ENCODE data around the gene LRRFIP2.
A peak's percentile ranks its signal among the peaks of the same experiment; 100 is the strongest.
"Not testable (repeated sequence)": the region's sequence is repeated elsewhere in the genome, so short reads cannot be mapped to it uniquely, and the experiment has no call there.

The LRRFIP2 gene

DNA sequence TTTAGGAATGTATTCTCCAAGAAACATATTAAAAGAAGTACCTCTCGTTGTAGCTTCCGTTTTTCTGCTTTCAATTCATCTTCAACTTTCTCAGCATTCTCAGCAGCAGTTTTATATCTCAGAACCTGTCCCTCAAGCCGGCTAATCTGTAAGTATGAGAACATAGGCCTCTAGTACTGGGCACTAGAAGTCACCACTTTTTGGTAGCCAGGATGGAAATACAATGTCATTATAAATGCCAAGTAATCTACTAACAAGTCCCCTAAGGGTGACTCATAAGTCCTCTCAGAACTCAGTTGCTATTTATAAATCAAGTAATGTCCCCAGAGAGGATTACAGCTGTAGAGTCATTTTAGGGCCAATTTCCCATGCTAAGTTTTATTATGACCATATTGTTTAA, 120.0 kb downstream of the LRRFIP2 start:
- DNase-seq: no peak

DNA sequence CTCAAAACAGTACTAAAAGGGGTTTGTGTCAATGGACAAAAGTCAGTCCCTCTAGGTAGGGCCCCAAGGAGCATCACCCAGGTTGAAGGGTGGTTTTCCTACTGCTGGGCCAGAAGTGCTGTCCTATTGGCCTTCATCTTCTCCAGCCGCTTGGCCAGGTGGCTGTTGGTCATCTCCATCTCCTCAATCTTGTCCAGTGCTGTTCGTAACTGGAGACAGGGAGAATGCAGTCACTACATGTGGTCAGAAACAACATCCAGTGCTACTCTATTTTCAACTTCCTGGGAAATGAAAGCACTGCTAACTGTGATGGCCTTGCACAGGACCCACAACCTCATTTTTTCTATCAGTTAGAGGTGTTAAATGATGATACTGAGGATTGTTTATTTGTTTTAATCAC, 120.6 kb downstream of the LRRFIP2 start:
- no peak for DNase-seq

DNA sequence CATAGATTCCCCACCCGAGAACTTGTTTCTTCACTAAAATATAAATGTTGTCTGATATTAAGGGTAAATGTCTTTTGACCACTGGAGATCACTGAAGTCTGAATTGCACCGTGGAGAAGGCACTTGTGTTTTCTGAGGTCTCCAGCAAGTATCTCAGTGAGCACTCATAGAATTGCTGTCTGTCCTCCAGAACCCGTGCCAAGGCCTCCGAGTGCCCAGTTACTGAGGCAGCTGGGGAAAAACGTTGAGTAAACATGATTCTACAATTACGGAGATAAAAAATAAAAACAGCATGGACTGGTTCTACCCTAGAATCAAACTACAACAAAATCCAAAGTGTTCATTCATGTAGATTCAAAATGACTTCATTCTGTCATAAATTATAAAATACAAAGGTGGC, 121.0 kb downstream of the LRRFIP2 start:
- DNase-seq: no peak

DNA sequence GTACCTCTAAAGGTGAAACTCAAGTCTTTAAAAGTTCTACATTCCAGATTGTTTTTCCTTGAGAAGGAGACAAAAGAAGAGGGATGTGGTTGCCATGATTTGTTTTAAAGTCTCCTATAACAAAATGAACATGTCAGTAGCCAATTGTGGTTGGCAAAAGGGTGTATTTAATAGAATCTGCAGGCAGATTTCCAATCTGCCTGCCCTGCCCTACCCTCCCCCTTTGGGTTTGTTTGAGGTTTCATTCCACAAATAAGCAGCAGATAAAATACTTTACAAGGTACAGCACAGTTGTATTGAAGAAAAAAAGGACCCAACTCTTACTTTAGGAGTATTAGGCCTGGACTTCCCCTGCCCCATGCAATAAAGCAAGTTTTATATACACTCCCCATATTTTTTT, 121.5 kb downstream of the LRRFIP2 start:
- DNase-seq: no peak

DNA sequence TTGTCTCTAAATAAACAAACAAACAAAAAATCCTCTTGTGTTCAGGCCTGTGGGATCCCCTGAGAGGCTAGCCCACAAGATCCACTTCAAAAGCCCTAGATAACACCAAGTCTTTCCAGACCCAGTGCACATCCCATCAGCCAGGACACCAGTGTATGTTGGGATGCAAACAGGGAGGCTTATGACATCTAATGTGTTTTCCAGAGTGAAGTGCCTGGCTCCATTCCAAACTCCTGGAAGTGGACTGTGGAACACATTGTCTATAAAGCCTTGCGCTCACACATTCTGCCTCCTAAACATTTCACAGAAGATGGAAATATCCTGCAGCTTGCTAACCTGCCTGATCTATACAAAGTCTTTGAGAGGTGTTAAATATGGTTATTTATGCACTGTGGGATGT, 124.1 kb downstream of the LRRFIP2 start:
- peak; percentile 1 for DNase-seq

DNA sequence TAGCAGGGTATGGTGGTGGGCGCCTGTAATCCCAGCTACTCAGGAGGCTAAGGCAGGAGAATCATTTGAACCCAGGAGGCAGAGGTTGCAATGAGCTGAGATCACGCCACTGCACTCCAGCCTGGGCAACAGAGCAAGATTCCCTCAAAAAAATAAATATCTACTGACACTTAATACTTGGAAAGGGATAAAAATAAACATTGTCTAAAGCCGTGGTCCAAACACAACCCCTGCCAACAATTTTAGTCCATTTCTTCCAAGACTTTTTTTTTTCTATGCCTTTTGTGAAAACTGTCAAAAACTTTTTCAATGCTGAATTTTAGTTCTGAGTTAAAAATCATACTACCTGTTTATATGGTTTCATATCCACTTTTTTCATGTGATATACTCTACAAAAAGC, 131.7 kb downstream of the LRRFIP2 start:
- not testable (repeated sequence) for DNase-seq

DNA sequence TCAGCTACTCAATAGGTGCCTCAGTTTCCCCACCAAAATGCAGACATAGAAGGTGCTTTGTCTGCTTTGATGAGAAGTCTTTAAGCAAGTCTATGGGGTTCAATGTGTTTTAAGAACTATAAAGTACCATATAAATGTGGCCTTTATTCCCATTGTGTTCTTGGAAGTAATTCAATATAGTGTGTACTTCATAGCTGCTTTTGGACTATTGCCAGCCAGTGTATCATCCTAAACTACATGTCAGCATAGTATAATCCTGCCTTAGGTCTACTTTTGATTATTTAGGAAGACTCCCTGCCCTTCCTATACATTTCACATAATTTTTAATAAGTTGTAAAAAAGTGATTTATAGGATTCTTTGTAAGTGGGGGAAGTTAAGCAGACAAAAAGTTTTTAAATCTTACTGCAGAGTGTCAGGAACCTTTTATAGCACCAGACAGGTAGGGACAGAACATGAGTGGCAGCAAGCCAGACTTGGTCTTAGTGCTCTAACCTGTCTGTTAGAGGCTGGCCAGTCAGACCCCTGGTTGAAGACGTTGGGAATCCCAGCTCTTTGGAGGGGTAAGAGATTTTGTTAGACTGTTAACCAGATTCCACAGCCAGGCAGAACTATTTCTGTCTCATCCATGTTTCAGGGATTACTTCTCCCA, 132.7 kb downstream of the LRRFIP2 start:
- no peak for DNase-seq

DNA sequence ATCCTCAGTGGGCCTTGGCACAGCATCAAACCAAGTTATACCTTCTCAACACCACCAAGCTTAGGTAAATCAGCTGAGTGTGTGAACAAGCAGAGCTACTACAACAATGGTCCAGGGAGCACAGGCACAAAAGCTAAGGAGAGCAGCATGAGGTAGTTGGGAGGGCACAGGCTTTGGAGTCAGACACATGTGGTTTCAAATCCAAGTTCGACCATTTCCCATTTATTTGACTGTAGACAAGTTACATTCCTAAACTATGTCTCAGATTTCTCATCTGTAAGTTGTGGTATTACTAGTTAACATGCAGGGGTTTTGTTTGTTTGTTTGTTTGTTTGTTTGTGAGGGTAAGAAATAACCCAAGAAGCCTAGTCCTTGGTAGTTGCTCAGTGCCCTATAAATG, 134.2 kb downstream of the LRRFIP2 start:
- no peak for DNase-seq

DNA sequence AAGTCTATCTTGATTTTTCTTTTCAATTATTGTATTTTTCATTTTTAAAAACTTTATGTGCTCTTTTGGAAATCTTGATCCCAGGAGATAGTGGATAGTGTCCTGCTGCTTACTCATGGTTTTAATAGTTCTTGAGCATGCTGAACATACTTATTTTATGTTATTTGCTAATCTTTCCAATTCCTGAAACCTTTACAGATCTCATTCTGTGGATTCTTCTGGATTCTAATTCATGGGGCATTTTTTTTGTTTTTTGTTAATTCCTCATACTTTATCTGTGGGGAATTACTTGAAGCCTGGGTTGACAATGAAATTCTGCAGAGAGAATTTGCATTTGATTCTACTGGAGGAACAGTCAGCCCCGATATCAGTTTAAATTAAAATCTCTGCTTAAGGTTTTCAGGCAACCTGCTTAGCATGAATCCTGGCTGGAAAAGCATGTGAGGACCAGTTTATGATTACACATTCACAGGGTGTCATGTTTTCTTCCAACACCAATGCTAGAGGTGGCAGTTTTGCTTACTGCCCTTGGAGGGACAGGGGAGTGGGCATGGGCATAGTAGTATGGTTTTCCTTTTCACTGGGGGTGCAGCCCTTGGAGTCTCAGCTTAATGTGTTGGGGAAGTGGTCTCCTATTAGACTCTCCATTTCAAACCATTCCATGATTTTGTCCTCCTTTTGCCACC, 135.1 kb downstream of the LRRFIP2 start:
- DNase-seq: no peak

DNA sequence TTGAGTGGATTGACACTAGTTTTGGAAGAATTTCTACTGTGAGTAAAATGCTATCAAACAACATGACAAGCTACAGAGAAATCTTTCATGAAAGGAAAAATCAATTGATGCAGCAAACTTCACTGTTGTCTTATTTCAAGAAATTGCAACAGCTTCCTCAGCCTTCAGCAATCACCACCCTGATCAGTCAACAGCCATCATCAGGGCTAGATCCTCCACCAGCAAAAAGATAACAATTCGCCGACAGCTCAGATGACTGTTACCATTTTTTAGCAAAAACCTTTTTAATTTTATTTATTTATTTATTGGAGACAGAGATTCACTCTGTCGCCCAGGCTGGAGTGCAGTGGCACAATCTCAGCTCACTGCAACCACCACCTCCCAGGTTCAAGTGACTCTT, 137.0 kb downstream of the LRRFIP2 start:
- DNase-seq: no peak

DNA sequence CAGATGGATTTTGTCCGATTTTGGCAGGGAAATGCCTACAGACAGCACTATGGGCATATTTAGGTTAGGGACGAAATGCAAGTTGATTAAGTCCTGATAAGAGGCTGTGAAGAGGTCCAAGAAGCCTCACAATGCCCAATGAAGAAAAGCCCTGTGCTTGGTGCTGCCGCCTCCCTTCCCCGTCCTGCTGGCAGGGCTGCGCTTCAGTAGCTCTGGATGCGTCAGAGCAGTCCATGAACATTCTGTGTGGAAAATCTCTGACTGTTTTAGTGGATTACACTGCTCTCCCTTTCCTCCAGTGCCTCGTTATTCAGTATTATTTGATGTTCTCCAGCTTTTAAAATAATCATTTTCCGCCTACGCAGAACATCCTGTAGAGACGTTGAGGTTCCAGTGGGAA, 141.4 kb downstream of the LRRFIP2 start:
- DNase-seq: no peak

DNA sequence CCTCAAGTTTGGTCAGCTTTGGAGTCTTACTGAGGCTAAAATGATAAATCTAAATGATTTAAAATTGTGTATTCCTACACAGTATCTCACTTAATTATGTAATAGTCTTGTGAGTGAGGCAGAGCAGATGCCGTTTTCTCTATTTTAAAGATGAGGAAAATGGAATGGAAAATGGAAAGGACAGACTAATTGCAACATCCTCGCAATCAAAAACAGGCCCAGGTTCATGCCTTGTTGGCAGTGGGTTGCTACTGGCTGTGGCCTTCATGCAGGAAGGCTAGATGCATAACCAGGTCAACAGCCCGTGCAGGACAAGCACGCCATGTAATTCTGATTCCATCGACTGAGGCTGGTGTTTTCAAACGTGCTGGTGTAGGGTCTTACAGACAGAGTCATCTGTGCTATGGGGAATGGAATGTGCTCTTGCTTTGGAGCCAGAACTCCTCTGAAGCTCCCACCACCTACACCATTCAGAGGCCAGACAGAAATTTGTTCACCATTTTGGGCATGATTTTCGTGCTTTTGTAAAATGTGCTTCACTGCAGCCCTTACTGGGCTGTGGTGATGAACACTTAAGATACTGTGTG, 143.2 kb downstream of the LRRFIP2 start:
- no peak for DNase-seq

DNA sequence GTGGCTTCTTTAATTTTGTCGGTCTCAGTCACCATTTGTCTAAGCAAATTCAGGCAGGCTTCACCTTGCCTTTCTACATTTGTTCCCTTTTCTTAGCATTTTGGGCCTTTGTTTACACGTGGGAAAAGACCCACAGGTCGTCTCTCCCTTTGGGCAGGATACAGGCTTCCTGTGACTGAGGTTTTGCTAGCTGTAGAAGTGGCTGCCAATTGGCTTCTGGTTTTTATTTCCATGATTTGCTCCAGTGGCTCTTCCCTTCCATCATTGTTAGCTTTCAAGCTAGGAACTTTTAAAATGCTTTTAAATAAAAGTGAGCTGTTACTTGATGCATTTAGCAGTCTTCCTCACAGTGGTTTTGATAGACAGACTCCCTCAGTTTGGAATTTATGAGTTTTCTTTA, 143.8 kb downstream of the LRRFIP2 start:
- DNase-seq: no peak

DNA sequence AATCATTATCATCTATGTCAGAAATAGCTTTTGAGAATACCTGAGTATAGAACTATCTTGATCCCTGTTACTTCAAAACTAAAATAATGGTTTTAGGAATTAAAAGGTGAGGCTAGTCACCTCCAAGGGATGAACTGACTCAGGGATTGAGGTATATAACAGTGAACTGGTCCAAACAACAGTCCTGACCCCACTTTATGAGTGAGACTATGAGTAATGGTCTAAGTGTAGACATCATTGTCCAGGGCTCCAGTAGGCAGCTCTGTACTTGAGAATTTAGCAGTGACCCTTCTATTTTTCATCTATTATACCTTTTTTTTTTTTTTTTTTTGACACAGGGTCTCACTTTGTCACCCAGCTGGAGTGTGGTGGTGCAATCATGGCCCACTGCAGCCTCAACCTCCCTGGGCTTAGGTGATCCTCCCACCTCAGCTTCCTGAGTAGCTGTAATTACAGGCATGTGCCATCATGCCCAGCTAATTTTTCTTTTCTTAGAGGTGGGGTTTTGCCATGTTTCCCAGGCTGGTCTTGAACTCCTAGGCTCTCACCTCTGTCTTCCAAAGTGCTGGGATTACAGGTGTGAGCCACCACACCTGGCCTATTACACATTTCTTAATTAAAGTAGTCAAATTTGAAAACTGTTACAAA, 144.7 kb downstream of the LRRFIP2 start:
- DNase-seq: no peak

DNA sequence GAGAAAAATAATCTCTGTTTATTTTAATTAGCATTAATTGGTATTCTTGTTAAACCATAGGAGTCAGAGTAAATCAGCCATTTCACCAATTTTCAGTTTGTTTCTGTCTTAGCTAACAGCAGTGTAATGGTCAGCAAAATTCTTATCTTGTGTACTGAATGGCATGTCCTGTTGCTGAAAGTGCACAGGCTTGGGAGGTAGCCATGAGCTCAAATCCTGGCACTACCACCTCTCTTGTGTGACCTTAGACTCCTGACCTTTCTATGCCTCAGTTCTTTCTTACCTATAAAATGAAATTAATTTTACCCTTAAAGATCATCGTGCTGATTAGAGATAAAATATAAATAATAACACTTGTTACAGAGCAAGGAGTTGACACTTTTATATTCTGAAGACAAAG, 145.3 kb downstream of the LRRFIP2 start:
- no peak for DNase-seq

DNA sequence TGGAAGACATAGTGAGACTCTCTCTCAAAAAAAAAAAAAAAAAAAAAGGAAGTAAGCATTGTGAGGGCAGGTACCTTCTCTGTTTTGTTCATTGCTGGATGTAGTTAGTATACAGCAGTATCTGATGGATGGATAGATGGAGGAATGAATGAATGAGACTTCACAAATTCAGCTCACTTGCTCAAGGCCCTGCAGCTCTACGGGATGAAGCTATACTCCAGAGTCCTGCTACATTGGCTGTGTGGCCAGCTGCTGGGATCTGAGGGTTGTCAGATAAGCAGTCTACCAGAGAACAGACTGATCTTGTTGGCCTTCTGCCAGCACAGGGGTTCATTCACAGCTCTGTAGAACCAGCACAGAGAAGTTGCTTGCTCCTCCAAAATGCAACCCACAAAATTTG, 146.1 kb downstream of the LRRFIP2 start:
- no peak for DNase-seq

DNA sequence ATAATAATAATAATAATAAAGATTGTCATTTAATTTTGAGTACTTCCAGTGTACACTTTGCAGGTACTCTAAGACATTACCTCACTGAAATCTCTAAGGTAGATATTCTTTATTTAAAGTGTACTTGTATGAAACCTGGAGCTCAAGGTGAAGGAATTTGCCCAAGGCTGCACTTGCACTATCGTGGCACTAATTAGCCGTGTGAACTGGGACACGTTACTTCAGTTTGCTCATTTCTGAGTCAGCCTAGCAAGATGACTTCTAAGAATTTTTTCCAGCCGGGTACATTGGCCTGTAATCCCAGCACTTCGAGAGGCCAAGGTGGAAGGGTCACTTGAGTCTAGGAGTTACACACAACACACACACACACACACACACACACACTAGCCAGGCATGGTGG, 147.5 kb downstream of the LRRFIP2 start:
- DNase-seq: no peak

DNA sequence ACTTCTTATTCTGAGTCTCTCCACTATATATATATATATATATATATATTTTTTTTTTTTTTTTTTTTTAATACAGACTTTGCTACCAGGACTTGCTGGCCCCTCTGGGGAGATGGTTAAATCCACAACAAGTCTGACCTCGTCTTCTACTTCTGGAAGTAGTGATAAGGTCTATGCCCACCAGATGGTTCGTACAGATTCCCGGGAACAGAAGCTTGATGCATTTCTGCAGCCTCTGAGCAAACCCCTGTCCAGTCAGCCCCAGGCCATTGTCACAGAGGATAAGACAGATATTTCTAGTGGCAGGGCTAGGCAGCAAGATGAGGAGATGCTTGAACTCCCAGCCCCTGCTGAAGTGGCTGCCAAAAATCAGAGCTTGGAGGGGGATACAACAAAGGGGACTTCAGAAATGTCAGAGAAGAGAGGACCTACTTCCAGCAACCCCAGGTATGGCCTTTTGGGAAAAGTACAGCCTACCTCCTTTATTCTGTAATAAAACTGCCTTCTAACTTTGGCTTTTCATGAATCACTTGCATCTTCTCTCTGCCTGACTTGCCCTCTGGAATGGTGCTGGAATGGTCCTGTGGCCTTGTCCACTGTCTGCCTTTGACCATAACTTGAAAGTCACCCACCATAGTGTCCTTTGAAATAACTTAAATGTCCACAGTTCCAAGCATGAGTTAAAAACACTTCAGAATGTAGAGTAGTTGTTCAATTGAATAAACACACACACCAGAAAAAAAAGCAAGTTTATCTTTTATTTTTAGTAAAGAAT, 148.6 kb downstream of the LRRFIP2 start:
- DNase-seq: no peak

DNA sequence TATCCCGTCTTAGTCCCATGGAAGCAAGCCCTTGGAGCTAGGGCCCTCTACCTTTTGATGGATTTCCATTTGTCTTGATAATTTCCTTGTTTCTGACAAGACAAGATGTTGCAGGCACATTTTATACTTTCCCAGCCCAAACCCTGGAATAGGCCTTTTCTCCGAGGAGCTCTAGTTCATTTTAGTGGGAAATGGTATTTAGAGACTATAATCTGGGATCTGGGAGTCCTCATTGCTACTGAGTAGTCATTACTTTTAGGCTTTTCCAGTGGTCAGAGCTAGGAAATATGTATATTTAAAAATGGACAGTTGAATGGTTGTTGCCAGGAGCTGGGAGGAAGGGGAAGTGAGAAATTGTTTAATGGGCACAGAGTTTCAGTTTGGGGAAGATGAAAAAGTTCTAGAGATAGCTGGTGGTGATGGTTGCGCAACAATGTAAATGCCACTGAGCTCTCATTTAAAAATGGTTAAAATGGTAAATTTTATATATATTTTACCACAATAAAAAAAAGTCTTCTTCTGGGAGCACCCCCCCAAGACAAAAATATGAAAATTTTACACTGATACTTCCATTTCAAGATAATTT, 149.5 kb downstream of the LRRFIP2 start:
- no peak for DNase-seq

DNA sequence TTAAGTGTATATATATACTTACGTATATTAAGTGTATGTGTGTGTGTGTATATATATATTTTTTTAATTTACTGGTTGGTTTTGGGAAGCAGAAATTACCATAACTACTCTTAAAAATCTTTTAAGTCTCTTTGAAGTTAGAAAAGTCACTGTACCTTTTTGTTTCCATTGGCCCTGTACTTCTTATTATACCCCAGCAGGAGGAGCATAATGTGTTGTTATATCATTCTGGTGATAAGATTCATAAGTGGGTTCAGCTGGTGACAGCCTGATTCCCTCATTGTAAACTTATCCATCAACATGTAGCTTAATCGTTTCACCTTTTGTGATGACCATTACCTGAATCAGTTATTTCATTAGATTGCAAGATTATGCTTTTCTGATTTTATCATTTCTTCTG, 150.3 kb downstream of the LRRFIP2 start:
- no peak for DNase-seq

DNA sequence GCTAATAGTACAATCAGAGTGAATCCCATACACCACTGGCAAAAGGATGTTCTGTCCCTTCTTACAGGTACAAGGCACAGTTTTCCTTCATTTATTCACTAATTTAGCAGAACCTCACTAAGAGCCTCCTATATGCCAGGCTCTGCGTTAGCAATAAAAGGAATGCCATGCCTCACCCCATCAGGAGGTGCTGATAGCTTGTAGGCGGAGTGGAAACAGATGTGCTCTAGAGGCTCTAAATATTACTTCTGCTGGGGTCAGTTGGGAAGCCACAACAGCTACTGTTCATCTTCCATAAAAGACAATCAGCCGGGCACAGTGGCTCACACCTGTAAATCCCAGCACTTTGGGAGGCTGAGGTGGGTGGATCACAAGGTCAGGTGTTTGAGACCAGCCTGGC, 156.7 kb downstream of the LRRFIP2 start:
- no peak for DNase-seq

DNA sequence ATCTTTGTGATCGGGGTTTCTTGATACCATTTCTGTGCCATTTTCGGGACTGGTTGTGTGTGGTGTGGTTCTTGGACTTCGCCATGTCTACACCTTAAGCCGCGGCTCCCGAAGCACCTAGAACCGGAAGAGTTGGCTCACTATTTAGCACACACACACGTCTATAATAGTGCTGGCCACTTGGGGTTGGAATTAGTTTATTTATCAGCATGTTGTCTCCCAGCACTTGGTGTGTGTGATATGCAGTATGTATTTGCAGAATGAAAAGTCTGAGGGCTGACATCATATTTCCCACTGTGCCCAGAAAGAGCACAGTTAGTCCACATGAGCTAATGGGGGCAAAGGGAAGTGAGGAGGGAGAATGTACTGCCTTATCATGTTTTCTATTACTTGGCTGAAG, 157.5 kb downstream of the LRRFIP2 start:
- DNase-seq: no peak

DNA sequence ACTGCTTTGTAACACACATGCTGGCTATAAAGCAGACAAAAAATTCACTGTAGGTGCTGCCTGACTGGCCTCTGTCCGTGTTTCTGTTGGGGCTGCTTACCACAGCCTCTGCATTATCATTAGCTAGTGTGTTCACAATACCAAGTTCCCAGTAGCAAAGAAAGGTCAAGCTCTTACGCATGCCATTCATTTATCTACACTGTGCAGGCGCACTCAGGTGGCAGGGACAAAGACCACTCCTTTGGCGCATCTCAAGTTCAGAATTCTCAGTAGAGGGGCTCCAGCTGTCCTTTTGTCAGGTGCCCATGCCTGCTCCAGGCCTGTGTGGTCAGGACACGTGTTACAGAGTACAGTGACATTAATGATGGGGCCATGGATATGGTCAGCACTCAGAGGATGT, 158.7 kb downstream of the LRRFIP2 start:
- DNase-seq: no peak

All from NCI-H510A treated with DMSO at 0.1 percent for 48 hours (cell line).